ENCODE data around the gene FOXF1. TPM values are rescaled to one million over a fixed set of nuclear protein-coding genes. Genes with fewer than 3 reads are reported as not detected.

Gene FOXF1
- total and polyA plus RNA-seq, 2 experiments from 2014 or later = 1.5 to 4.2 TPM

- Histone ChIP-seq H3F3A (ENCODE audit: insufficient read depth) (no peaks in the 10 kb centered on the region), H3K4me3 (no peak overlapping the region), H3K9me2 (ENCODE audit: insufficient read depth) (no peaks in the 10 kb centered on the region), H4K20me1 (ENCODE audit: insufficient read depth) (no peaks in the 10 kb centered on the region), H3K4me1 (ENCODE audit: insufficient read depth) (no peaks in the 10 kb centered on the region), H3K4me2 (ENCODE audit: unreplicated experiment) (no peak overlapping the region), H3K27me3 (replicated peaks; ENCODE audit: insufficient read depth) (peaks cover 31% of the 10 kb centered on the region), H3K79me2 (ENCODE audit: insufficient read depth) (no peaks in the 10 kb centered on the region), H3K27ac (no peak overlapping the region), H3K9me3 (ENCODE audit: low read depth) (no peaks in the 10 kb centered on the region), H3K9ac (no peak overlapping the region), H3K36me3 (ENCODE audit: low read depth) (no peaks in the 10 kb centered on the region), H2AFZ (no peak overlapping the region)
- in situ Hi-C loops (cut with MboI) = no loop called here
- WGBS, 2 experiments (ENCODE audit: low coverage in 1 of 2, low lambda C conversion rate in 2 of 2, missing lambda C conversion rate in 2 of 2) = 87 to 88% methylated on average over 10 to 12 of the region's 12 CpGs
- DNase-seq = no peak
- TF ChIP-seq EZH2phosphoT487 (IDR thresholded peaks at IDR 0.05; ENCODE audit: insufficient read depth, low read depth) = no peak
- no peak for TF ChIP-seq EZH2 (IDR thresholded peaks at IDR 0.05; ENCODE audit: insufficient read depth, poor library complexity, severe bottlenecking)
Measured at GRCh38 chr16:86471896-86472295, 38.4 kb upstream of the FOXF1 start.

GRCh38 chr16:86472366-86472765, 38.0 kb upstream of the FOXF1 start:
- Histone ChIP-seq H3K79me2 (ENCODE audit: insufficient read depth) (no peaks in the 10 kb centered on the region), H3K4me2 (ENCODE audit: unreplicated experiment) (no peak overlapping the region), H3K36me3 (ENCODE audit: low read depth) (no peaks in the 10 kb centered on the region), H2AFZ (no peak overlapping the region), H3F3A (ENCODE audit: insufficient read depth) (no peaks in the 10 kb centered on the region), H3K9me2 (ENCODE audit: insufficient read depth) (no peaks in the 10 kb centered on the region), H3K4me1 (ENCODE audit: insufficient read depth) (no peaks in the 10 kb centered on the region), H4K20me1 (ENCODE audit: insufficient read depth) (no peaks in the 10 kb centered on the region), H3K27ac (no peak overlapping the region), H3K4me3 (no peak overlapping the region), H3K27me3 (replicated peaks; ENCODE audit: insufficient read depth) (peaks cover 35% of the 10 kb centered on the region), H3K9me3 (ENCODE audit: low read depth) (no peaks in the 10 kb centered on the region), H3K9ac (no peak overlapping the region)
- in situ Hi-C loops (cut with MboI) = no loop called here
- 69 to 79% methylated on average over 5 of the region's 5 CpGs for WGBS, 2 experiments (ENCODE audit: low coverage in 1 of 2, low lambda C conversion rate in 2 of 2, missing lambda C conversion rate in 2 of 2)
- no peak for TF ChIP-seq EZH2phosphoT487 (IDR thresholded peaks at IDR 0.05; ENCODE audit: insufficient read depth, low read depth)
- no peak for TF ChIP-seq EZH2 (IDR thresholded peaks at IDR 0.05; ENCODE audit: insufficient read depth, poor library complexity, severe bottlenecking)
- no peak for DNase-seq

- Histone ChIP-seq H3K36me3 (ENCODE audit: low read depth) (no peaks in the 10 kb centered on the region), H3K79me2 (ENCODE audit: insufficient read depth) (no peaks in the 10 kb centered on the region), H3K27me3 (replicated peaks; ENCODE audit: insufficient read depth) (peaks cover 65% of the 10 kb centered on the region), H3K27ac (no peak overlapping the region), H3K9me3 (ENCODE audit: low read depth) (no peaks in the 10 kb centered on the region), H3K4me2 (ENCODE audit: unreplicated experiment) (no peak overlapping the region), H3K9ac (no peak overlapping the region), H3K4me1 (ENCODE audit: insufficient read depth) (no peaks in the 10 kb centered on the region), H2AFZ (no peak overlapping the region), H3K4me3 (no peak overlapping the region), H3K9me2 (ENCODE audit: insufficient read depth) (no peaks in the 10 kb centered on the region), H4K20me1 (ENCODE audit: insufficient read depth) (no peaks in the 10 kb centered on the region), H3F3A (ENCODE audit: insufficient read depth) (no peaks in the 10 kb centered on the region)
- in situ Hi-C loops (cut with MboI) = no loop called here
- DNase-seq = peak; percentile 20
- WGBS, 2 experiments (ENCODE audit: low coverage in 1 of 2, low lambda C conversion rate in 2 of 2, missing lambda C conversion rate in 2 of 2) = 13 to 14% methylated on average over 11 of the region's 11 CpGs
- TF ChIP-seq EZH2 (IDR thresholded peaks at IDR 0.05; ENCODE audit: insufficient read depth, poor library complexity, severe bottlenecking) = no peak
- no peak for TF ChIP-seq EZH2phosphoT487 (IDR thresholded peaks at IDR 0.05; ENCODE audit: insufficient read depth, low read depth)
Measured at GRCh38 chr16:86476956-86477534, 33.3 kb upstream of the FOXF1 start.

- no peak overlapping the region for H3K4me2 ChIP-seq (ENCODE audit: unreplicated experiment)
Measured at GRCh38 chr16:86477642-86478041, 32.7 kb upstream of the FOXF1 start.

GRCh38 chr16:86478779-86479178, 31.5 kb upstream of the FOXF1 start:
- no peaks in the 10 kb centered on the region for H4K20me1 ChIP-seq (ENCODE audit: insufficient read depth)
- peaks cover 78% of the 10 kb centered on the region for H3K27me3 ChIP-seq (replicated peaks; ENCODE audit: insufficient read depth)
- no peak overlapping the region for H3K4me2 ChIP-seq (ENCODE audit: unreplicated experiment)
- no peaks in the 10 kb centered on the region for H3K9me3 ChIP-seq (ENCODE audit: low read depth)
- no peak overlapping the region for H3K27ac ChIP-seq
- H2AFZ ChIP-seq = no peak overlapping the region
- no peak for TF ChIP-seq EZH2phosphoT487 (IDR thresholded peaks at IDR 0.05; ENCODE audit: insufficient read depth, low read depth)
- no peak for TF ChIP-seq EZH2 (IDR thresholded peaks at IDR 0.05; ENCODE audit: insufficient read depth, poor library complexity, severe bottlenecking)
- DNase-seq = no peak
- in situ Hi-C loops (cut with MboI) = no loop called here
- no peaks in the 10 kb centered on the region for H3K36me3 ChIP-seq (ENCODE audit: low read depth)
- no peaks in the 10 kb centered on the region for H3K4me1 ChIP-seq (ENCODE audit: insufficient read depth)
- H3K9ac ChIP-seq = no peak overlapping the region
- H3K9me2 ChIP-seq (ENCODE audit: insufficient read depth) = no peaks in the 10 kb centered on the region
- H3K4me3 ChIP-seq = no peak overlapping the region
- no peaks in the 10 kb centered on the region for H3F3A ChIP-seq (ENCODE audit: insufficient read depth)
- no peaks in the 10 kb centered on the region for H3K79me2 ChIP-seq (ENCODE audit: insufficient read depth)

More at GRCh38 chr16:86477642-86478041, 32.7 kb upstream of the FOXF1 start:
- TF ChIP-seq EZH2 (IDR thresholded peaks at IDR 0.05; ENCODE audit: insufficient read depth, poor library complexity, severe bottlenecking) (no peak), EZH2phosphoT487 (IDR thresholded peaks at IDR 0.05; ENCODE audit: insufficient read depth, low read depth) (no peak)
- no peaks in the 10 kb centered on the region for H3F3A ChIP-seq (ENCODE audit: insufficient read depth)
- 22 to 24% methylated on average over 5 of the region's 5 CpGs for WGBS, 2 experiments (ENCODE audit: low coverage in 1 of 2, low lambda C conversion rate in 2 of 2, missing lambda C conversion rate in 2 of 2)
- H3K9me3 ChIP-seq (ENCODE audit: low read depth) = no peaks in the 10 kb centered on the region
- no peak overlapping the region for H2AFZ ChIP-seq
- no peak overlapping the region for H3K4me3 ChIP-seq
- in situ Hi-C loops (cut with MboI) = no loop called here
- DNase-seq = peak; percentile 36
- no peaks in the 10 kb centered on the region for H4K20me1 ChIP-seq (ENCODE audit: insufficient read depth)
- H3K27me3 ChIP-seq (replicated peaks; ENCODE audit: insufficient read depth) = peaks cover 67% of the 10 kb centered on the region
- H3K27ac ChIP-seq = no peak overlapping the region
- no peaks in the 10 kb centered on the region for H3K9me2 ChIP-seq (ENCODE audit: insufficient read depth)
- H3K9ac ChIP-seq = no peak overlapping the region
- H3K4me1 ChIP-seq (ENCODE audit: insufficient read depth) = no peaks in the 10 kb centered on the region
- H3K36me3 ChIP-seq (ENCODE audit: low read depth) = no peaks in the 10 kb centered on the region
- no peaks in the 10 kb centered on the region for H3K79me2 ChIP-seq (ENCODE audit: insufficient read depth)
